ENCODE data around the gene CNP. TPM values are rescaled to one million over a fixed set of nuclear protein-coding genes. Genes with fewer than 3 reads are reported as not detected.
"Not testable (repeated sequence)": the region's sequence is repeated elsewhere in the genome, so short reads cannot be mapped to it uniquely, and the experiment has no call there.

Gene CNP
- total RNA-seq, 2 donors from 2014 or later, result 44.7 to 49.4 TPM

GRCh38 chr17:42005166-42005565 lies 38.6 kb downstream of the CNP start:
- DNase-seq, result no peak
- Histone ChIP-seq H3K4me1 (peaks cover 11% of the 10 kb centered on the region), H3K27ac (no peak overlapping the region)

GRCh38 chr17:42009170-42009569 lies 42.6 kb downstream of the CNP start:
- TF ChIP-seq CTCF (IDR thresholded peaks at IDR 0.05), result no peak
- H3K27me3 ChIP-seq, result no peaks in the 10 kb centered on the region
- intact Hi-C loops (cut with DNase I), result no loop called here
- H3K9ac ChIP-seq (ENCODE audit: low read depth in 2 of 2, low read length in 2 of 2), result no peak overlapping the region
- H3K9me3 ChIP-seq, result no peaks in the 10 kb centered on the region
- H3K36me3 ChIP-seq, result no peaks in the 10 kb centered on the region
- H3K4me1 ChIP-seq, result no peaks in the 10 kb centered on the region
- no peak overlapping the region for H3K27ac ChIP-seq
- no peak for DNase-seq
- no peak overlapping the region for H3K4me3 ChIP-seq

More at GRCh38 chr17:42005166-42005565, 38.6 kb downstream of the CNP start:
- Histone ChIP-seq H3K9me3 (no peaks in the 10 kb centered on the region), H3K36me3 (no peaks in the 10 kb centered on the region), H3K27me3 (no peaks in the 10 kb centered on the region), H3K4me3 (no peak overlapping the region), H3K9ac (ENCODE audit: low read depth in 2 of 2, low read length in 2 of 2) (no peak overlapping the region)
- intact Hi-C loops (cut with DNase I), result no loop called here
- no peak for TF ChIP-seq CTCF (IDR thresholded peaks at IDR 0.05)

GRCh38 chr17:42010266-42010680 lies 43.7 kb downstream of the CNP start:
- H3K27me3 ChIP-seq; H3K36me3 ChIP-seq; H3K4me3 ChIP-seq; intact Hi-C loops (cut with DNase I); H3K4me1 ChIP-seq; H3K9me3 ChIP-seq; H3K27ac ChIP-seq; DNase-seq; H3K9ac ChIP-seq (ENCODE audit: low read depth in 2 of 2, low read length in 2 of 2): not testable (repeated sequence)

GRCh38 chr17:42010898-42011516 lies 44.4 kb downstream of the CNP start:
- Histone ChIP-seq H3K9ac (ENCODE audit: low read depth in 2 of 2, low read length in 2 of 2) (no peak overlapping the region), H3K4me1 (peaks cover 5% of the 10 kb centered on the region), H3K9me3 (no peaks in the 10 kb centered on the region), H3K4me3 (no peak overlapping the region), H3K36me3 (no peaks in the 10 kb centered on the region), H3K27me3 (no peaks in the 10 kb centered on the region), H3K27ac (no peak overlapping the region)
- intact Hi-C loops (cut with DNase I), result no loop called here
- DNase-seq, result no peak
- TF ChIP-seq CTCF (IDR thresholded peaks at IDR 0.05), result no peak

- H3K4me3 ChIP-seq; H3K9ac ChIP-seq (ENCODE audit: low read depth in 2 of 2, low read length in 2 of 2); H3K36me3 ChIP-seq; intact Hi-C loops (cut with DNase I); H3K27me3 ChIP-seq; H3K27ac ChIP-seq; DNase-seq; H3K4me1 ChIP-seq; H3K9me3 ChIP-seq: not testable (repeated sequence)
Measured at GRCh38 chr17:42012363-42012762, 45.8 kb downstream of the CNP start.

GRCh38 chr17:42013740-42014139 lies 47.1 kb downstream of the CNP start:
- H3K9me3 ChIP-seq; H3K4me1 ChIP-seq; intact Hi-C loops (cut with DNase I); H3K27me3 ChIP-seq; H3K36me3 ChIP-seq; DNase-seq; H3K4me3 ChIP-seq; H3K9ac ChIP-seq (ENCODE audit: low read depth in 2 of 2, low read length in 2 of 2); H3K27ac ChIP-seq: not testable (repeated sequence)

- no peak for TF ChIP-seq CTCF (IDR thresholded peaks at IDR 0.05)
- Histone ChIP-seq H3K9ac (ENCODE audit: low read depth in 2 of 2, low read length in 2 of 2) (peak overlapping the region; percentile 97 to 99), H3K27me3 (no peaks in the 10 kb centered on the region), H3K9me3 (no peaks in the 10 kb centered on the region), H3K4me1 (peaks cover 13% of the 10 kb centered on the region), H3K27ac (peak overlapping the region; percentile 85), H3K36me3 (no peaks in the 10 kb centered on the region), H3K4me3 (peak overlapping the region; percentile 77)
- intact Hi-C loops (cut with DNase I), result no loop called here
- no peak for DNase-seq
Measured at GRCh38 chr17:42016411-42016831, 49.8 kb downstream of the CNP start.
